HG02885 (cell line): ENCODE measurements around the gene UBE2E2.

Source experiments
- ATAC-seq: cut with Tn5 transposase; IDR thresholded peaks from one replicate; pipeline ENCODE4 v1.9.1; 2021; ENCODE audit warnings: mild to moderate bottlenecking; ENCODE audit not compliant: unreplicated experiment, poor library complexity

Gene UBE2E2

DNA sequence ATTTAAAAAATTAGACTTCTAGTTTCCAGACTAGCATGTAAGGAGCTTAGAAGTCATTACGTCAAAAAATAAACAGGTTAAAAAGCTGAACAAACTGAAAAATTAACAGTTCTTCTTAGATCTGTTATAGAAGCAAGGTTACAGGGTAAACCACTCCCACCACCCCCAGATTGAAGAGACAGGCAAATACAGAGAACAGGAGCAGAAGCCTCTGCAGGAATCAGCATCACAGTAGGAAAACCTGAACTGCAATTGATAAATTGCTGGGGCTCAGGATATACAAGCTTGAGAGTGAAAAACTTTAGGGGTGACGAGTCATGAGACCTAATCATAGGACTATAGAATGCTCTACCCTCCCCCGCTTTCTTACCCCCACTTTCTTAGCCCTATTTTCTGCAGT lies 222.3 kb downstream of the UBE2E2 start:
- ATAC-seq, result no peak

DNA sequence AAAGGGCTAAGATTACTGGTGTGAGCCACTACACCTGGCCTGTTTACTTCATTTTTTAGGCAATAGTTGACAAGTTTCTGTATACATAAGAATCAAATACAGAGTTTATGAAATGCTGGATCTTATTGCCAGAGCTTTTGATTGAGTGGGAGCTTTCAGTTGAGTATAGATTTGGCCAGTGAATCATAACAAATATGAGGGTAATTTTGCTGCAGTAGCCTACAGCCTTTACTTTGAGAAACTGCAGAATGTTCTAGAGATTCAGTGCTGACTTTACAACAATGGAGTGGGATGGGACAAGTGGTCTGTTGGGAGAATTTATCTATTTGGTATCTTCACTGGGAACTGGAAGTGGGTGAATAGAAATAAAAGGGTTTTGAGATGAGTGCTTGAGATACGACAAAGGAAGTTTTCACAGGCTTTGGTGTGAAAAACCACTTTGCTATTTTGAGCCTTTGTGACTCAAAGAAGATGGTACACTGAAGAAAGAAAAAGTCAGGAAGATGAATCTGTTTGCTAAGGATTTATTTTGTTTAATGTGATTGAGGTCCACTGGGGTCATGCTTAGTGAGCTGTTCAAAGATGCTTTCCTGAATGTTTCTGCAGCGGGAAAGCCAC lies 227.8 kb downstream of the UBE2E2 start:
- ATAC-seq, result peak; percentile 57

DNA sequence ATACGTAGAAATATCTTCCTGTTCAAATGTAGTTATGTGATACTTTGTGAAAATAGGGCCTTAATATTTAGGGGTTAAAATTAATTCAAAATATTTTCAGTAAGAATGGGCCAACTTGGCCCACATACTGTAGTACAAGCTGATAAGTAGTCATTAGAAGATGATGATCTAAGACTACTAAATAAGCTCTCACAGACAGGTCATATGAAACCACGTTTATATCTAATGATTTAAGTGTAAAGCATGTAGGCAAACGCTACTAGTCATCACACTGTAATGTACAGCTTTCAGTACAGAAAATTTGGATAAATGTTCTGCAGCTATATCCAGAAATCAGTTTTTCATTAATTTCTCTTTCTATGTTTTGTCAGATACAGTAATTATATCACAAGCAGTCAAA lies 228.6 kb downstream of the UBE2E2 start:
- no peak for ATAC-seq

DNA sequence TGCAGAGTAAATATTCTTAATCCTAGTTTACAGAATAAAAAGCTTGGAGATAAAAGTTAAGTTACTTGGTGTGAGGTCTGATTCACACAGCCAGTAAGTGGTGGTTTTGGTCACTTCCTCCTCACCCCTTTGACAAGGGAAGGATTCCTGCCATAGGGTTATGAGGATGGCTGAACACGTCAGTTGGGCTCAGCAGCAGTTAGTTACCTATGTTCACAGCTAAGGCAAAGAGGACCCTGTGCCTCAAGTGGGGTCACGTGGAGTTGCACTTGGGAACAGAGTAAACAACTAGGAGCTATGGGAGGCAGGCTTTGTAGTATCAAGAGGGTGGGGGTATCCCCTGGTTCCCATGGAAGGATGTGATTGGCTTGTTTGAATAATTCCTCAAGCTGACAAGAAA lies 232.2 kb downstream of the UBE2E2 start:
- ATAC-seq, result no peak

DNA sequence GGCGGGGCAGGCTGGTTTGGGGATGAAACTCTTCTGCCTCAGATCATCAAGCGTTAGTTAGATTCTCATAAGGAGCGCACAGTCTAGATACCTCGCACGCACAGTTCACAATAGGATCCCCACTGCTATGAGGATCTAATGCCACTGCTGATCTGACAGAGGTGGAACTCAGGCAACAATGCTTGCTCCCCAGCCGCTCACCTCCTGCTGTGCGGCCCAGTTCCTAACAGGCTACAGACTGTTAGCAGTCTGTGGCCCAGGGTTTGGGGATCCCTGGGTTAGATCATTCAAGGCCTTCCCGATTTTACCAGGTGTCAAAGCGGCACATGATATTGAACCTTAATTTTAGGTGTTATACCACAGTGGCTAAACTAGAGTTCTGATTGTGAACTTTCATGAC lies 232.8 kb downstream of the UBE2E2 start:
- no peak for ATAC-seq

DNA sequence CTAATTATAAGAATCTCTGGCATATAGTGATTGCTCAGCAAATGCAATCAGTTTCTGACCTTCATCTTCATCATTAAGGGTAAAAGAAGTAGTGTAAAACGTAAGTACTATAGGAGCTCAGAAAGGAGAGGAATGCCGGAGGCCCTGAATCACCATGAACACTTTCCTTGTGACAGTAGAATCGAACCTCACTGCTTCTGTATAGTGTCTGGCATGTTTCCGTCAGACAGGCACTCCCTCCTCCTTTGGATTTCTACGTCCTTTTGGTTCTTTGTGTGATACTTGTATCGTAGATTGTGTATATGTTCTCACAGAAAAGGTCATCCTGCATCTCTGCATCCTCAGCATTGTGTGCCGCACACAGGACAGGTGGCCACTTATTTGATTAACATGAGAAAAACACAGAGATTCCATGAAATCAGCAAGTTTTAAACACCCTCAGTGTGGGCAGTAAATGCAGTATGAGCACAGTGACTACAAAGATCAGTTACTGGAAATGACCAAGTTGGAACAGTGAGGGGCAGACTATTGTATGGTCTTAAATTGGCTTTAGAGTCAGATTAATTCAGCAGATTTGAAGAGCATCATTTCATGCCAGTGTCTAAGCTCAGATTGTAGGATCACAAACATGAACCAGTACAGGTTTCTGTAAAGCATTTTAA lies 234.5 kb downstream of the UBE2E2 start:
- no peak for ATAC-seq

DNA sequence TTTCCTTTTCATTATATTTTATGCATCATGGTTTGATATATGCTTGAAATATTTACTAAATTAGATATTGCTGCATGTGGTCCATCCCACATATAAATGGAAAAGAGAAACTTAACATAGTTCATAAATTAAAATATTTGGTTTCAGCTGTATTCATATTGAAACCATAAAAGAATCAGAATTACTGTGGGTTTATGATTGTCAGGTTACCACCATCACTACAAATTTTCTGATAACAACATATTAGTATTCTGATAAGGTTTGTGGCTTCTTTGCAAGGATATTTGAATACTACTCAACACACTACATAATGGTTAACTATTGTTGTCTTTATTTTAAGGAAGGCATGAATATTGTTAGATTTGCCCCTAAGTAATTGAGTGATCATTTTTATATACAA lies 235.5 kb downstream of the UBE2E2 start:
- peak; percentile 51 for ATAC-seq

DNA sequence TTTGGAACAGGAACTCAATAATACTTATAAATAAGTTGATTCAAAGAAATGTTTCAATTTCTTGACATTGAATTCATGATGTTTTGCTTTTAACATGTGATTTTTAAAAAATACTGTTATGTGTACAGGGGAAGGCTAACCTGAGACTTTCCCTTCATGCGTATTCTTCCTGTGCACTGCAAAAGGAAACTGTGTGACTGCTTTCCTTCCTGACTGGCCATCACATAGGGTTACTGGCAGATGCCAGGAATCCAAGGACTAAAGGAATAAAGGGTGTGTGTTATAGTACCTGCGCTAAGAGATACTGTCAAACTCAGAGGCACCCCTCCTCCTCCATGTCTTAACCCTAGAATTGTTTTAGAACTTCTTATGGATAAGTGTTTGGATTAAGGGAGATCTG lies 236.0 kb downstream of the UBE2E2 start:
- no peak for ATAC-seq

DNA sequence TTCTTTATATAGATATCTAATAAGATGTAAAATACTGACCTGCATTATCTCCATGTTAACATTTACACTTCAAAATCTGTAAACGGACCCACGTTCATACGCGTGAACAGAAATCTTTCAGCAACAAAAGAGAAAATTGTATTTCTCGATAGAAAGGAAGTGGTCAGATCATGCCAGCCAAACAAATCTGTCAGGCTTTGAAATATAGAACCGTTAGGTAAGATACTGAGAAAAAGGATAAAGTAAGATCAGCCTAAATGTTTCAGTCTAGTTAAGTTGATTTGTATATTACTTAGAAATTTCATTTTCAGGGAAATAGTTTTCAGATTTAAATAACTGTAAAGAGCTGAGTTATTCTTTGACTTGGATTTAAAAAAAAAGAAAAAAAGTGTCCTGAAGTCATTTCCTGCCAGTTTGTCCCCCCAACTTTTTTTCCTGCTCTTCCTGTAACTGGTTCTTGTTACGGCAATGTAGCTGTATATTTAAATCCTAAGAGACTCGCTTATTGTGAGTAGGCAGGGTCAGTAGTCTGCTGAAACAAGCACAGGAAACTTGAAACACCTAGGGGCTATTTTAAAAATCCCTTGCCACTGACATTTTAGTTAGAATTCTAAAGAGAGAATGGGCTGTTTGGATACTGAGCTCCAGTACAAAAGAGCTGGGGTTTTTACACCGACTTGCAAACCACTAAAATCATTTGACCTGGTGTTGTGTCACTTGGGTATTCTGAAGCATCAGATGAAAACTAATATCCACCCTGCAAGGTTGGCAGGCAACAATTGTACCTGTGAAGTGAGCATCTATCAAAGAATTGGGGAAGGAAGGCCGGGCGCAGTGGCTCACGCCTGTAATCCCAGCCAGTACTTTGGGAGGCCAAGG lies 237.5 kb downstream of the UBE2E2 start:
- no peak for ATAC-seq

DNA sequence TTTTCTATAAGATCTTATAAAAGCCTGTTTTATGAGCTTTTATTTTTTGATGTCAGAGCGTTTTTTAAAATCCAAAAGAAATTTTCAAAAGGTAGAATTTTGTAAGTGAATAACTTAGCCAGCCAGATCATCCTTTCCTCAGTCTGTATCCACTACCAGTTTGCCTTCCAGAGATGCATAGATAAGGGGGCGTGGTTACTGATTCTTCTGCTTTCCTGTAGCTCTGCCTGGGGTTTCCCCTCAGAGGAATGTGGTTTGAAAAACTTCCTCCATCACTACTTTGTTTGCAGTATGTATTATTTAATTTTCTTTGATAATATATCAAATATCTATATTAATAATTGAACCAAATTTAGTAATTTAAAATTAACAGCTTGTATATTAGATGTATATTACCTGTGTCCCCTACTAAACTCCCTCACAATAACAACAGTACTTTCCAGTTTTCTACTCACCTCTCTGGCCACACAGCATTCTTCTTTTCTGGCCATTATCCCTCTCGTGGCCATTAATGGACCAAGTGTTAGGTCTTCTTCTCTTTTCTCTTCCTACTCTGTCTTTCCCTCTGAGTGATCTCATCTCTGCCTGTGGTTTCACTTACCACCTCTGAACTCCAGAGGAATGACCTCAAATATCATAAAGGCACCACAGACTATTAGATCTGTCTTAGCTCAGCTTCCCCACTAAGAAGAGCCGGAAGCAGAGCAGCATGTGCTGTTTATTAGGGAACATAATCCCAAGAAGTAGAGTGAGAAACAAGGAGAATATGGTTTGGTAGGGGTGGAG lies 239.7 kb downstream of the UBE2E2 start:
- peak; percentile 66 for ATAC-seq

DNA sequence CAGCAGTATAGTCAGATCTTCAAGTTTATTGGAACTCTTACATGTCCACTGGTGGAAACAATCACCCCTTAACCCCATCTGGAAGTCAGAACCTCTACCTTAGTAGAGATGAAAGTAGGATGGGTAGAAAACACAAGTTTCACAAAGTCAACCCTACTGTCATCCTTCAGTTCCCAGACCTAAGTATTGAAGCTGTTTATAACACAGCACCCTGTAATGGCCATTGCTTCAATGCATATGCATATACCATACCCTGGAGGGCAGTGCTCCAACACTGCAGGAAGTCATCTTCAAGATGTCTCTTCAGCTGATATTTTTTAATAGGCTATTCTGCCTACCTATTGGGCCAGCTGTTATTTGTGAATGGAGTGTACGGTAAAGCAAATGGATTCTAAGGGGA lies 241.3 kb downstream of the UBE2E2 start:
- ATAC-seq, result no peak

DNA sequence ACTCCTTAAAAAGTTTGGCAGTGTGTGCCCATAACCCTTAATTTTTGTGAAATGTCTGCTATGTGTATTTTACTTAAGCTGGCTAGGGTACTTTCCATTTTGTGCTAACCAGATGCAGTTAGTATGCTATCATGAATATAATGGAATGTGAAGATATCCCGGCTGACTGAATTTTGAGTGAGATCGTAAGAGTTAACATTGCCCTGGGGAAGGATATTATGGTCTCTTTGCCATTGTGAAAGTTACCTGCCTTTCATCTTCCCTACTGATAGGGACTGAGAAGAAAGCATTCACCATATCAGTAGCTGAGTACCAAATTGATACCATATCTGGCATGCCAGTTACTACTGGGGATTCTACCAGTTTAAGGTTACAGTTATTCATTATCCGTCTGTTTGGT lies 243.2 kb downstream of the UBE2E2 start:
- ATAC-seq, result no peak

DNA sequence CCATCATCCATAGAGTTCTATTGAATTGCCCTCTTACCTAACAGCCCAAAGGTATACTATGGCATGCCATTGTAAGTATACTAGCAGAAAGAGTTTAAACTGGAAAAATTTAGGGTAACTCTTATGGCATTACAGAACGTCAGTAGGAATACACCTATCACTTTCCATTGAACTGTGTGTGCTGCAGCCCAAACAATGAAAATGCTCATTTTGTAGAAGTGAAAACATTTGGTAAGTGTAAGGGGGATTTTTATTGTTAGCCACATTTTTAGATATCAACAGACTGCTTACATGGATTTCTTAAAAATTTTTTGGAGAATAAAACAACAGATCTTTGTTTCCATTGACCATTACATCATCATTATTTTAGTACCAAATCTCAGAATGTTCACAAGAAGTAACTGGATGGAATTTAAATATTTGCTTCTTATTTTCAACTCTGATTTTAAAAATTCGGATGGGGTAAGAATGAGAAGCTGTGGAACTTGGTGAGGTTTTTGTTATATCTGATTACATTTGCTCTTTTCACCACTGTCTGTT lies 245.9 kb downstream of the UBE2E2 start:
- no peak for ATAC-seq

DNA sequence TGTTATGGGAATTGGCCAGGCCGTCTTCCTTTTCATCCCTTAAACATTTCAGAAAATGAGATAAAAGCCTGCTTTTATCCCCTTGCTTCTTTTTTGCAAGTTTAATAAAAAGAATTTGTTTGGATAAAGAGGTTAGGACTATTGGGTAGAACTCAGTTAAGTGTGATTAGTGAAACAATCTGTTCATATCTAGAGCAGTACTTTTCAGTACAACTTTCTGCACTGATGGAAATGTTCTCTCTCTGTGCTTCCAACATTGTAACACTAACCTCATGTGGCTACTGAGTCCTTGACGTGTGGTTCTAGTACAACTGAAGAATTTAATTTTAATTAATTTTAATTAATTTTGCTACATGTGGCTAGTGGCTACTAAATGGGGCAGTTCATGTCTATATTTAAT lies 246.9 kb downstream of the UBE2E2 start:
- ATAC-seq, result no peak

DNA sequence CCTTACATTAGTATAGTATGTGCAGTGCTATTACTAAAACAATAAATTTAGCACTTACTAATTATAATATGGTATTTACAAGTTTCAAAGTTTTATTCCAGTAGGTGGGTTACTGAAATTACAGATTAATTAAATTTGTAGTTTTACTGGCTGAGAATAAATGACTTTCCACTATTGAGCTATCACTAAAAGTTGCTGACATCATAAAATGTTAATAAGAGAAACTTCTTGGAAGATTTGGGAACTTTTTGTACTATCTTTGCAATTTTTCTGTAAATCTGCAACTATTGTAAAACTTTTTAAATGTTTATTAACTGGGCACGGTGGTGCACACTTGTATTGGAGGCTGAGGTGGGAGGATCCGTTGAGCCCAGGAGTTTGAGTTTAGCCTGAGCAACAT lies 247.7 kb downstream of the UBE2E2 start:
- no peak for ATAC-seq

DNA sequence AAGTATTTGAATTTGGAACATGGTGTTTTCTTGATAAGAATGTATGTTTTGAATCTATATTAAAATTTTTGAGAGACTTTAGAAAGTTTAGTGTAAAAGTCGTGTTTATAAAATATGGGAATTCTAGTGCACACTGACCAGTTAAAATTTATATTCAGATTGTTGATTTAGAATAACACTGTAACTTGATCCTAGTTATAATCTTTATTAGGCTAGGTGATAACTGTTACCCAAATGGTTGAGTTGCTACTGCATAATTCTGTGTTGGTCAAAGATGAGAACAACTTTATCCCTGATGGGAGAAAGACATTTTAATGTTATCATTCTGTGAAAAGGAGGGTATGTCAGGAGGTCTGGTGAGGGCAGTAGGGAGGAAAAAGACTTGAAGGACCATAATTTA lies 249.3 kb downstream of the UBE2E2 start:
- no peak for ATAC-seq

DNA sequence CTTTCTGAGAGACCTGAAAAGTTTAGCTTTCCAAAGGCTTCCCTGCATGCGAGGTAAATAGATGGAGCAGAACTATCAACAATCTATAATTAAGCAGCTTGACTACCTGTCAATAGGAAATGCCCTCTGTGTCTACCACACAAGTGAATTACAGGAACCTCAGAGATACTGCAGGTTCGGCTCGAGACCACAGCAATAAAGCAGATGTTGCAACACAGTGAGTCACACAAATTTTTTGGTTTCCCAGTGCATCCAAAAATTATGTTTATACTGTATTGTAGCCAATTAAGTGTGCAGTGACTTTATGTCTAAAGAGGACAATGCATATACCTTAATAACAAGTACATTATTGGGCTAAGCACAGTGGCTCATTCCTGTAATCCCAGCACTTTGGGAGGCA lies 252.0 kb downstream of the UBE2E2 start:
- ATAC-seq, result no peak

DNA sequence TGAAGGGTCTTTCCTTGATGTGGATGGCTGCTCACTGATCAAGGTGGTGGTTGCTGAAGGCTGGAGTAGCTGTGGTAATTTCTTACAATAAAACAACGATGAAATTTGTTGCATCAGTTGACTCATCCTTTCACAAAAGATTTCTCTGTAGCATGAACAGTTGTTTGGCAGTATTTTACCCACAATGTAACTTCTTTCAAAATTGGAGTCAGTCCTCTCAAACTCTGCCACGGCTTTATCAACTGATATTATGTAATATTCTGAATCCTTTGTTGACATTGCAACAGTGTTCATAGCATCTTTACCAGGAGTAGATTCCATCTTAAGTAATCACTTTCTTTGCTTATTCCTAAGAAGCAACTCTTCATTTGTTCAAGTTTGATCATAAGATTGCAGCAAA lies 252.6 kb downstream of the UBE2E2 start:
- no peak for ATAC-seq

DNA sequence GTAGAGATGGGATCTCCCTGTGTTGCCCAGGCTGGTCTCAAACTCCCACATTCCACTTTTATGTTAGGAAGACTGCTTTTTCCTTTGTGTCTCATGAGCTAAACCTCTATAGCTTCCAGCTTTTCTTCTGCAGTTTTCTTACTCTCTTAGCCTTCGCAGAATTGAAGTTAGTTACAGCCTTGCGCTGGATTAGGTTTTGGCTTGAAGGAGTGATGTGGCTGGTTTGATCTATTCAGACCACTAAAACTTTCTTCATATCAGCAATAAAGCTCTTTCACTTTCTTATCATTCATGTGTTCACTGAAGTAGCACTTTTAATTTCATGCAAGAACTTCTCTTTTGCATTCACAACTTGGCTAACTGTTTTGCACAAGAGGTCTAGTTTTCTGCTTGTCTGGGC lies 254.6 kb downstream of the UBE2E2 start:
- no peak for ATAC-seq

DNA sequence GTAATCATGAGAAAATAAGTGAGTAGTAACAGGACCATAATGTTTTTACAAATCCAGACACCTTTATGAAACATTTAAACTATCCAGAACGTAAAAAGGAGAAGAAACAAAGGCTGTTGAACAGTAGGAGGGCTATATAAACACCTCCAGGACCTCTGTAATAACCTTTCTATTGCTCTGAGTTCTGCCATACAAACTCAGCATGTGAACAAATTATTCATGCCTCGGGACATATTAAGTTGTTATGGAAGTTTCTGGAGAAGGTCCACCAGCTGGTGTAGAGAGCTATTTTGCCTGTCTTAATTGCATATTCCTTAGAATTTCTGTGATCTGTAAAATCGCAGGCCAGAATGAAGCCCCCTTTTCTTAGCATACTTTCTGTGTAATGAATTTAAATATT lies 256.3 kb downstream of the UBE2E2 start:
- ATAC-seq, result no peak
